Activated naive CD8-positive, alpha-beta T cell treated with anti-CD3 and anti-CD28 coated beads, Interleukin-2, amount 10 ng/mL, durations not matched to agents 7 days and 5 days (primary cell): ENCODE results near the gene DMD. TPM values are rescaled to one million over a fixed set of nuclear protein-coding genes. Genes with fewer than 3 reads are reported as not detected.

Source experiments
- ATAC-seq: fragments of 150-1000 bp; cut with Tn5 transposase; one replicate; pipeline ENCODE4 v1.10.0; 2021; ENCODE audit warnings: low read depth, moderate library complexity
- POLR2A ChIA-PET: fragments of 350-600 bp; sonication (Branson Sonifier 250); formaldehyde crosslinking; loops from one replicate; lab custom pipeline; 2021; ENCODE audit warnings: antibody characterized with exemption; lab: Charles Lee
- DNase-seq: peaks from one replicate; pipeline ENCODE4 v3.0.0; 2021
- H3K27ac Mint-ChIP-seq: one replicate; pipeline ENCODE4 v1.8.0; 2022; ENCODE audit warnings: mild to moderate bottlenecking, mixed read lengths
- H3K27me3 Mint-ChIP-seq: one replicate; pipeline ENCODE4 v1.8.0; 2022; ENCODE audit warnings: mild to moderate bottlenecking, moderate library complexity, mixed read lengths
- H3K36me3 Mint-ChIP-seq: one replicate; pipeline ENCODE4 v1.8.0; 2021; ENCODE audit warnings: mild to moderate bottlenecking, mixed read lengths
- H3K4me1 Mint-ChIP-seq: one replicate; pipeline ENCODE4 v1.8.0; 2021; ENCODE audit warnings: mixed read lengths
- H3K4me3 Mint-ChIP-seq: one replicate; pipeline ENCODE4 v1.8.0; 2022; ENCODE audit warnings: mild to moderate bottlenecking, moderate library complexity, mixed read lengths
- H3K9me3 Mint-ChIP-seq: one replicate; pipeline ENCODE4 v1.8.0; 2021; ENCODE audit warnings: mixed read lengths
- total RNA-seq, 2 experiments: library from RNA; stranded (reverse); gene quantifications; one replicate each; pipeline ENCODE4 v1.2.3, GENCODE V29; 2021

Gene DMD
- total RNA-seq, 2 experiments from 2014 or later, result 0.17 TPM; not detected in 1

- POLR2A ChIA-PET, result no interaction called here
- Mint-ChIP-seq H3K9me3 (no peaks in the 10 kb centered on the region), H3K27ac (no peak overlapping the region), H3K27me3 (no peaks in the 10 kb centered on the region), H3K4me3 (no peak overlapping the region), H3K4me1 (no peaks in the 10 kb centered on the region), H3K36me3 (no peaks in the 10 kb centered on the region)
- DNase-seq (no peak), ATAC-seq (no peak)
Observed at GRCh38 chrX:32421266-32421665, 790.1 kb downstream of the DMD start.

DNA sequence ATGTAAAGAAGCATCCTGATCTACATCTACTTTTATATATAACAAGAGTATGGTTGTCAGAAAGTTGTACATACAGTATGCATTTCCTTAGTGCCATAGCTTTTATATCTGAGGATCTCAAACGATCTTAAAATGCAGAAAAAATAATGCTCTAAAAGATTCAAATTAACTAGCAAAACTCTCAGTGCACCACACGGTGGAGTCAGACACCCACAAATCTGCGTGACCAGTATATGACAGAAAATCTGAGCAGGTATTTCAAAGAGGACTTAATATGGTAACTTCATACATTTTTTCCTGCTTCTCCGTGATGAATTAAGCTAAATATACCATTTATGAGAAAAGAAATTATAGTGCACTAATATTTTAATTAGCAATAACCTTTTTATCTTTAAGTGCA, 803.0 kb downstream of the DMD start:
- Mint-ChIP-seq H3K4me3 (no peak overlapping the region), H3K36me3 (no peaks in the 10 kb centered on the region), H3K4me1 (no peaks in the 10 kb centered on the region), H3K27ac (no peak overlapping the region), H3K9me3 (no peaks in the 10 kb centered on the region), H3K27me3 (no peaks in the 10 kb centered on the region)
- DNase-seq, result no peak
- POLR2A ChIA-PET, result no interaction called here
- ATAC-seq, result no peak

- DNase-seq (no peak), ATAC-seq (no peak)
- H3K4me1 Mint-ChIP-seq, result no peaks in the 10 kb centered on the region
- no peak overlapping the region for H3K4me3 Mint-ChIP-seq
- H3K9me3 Mint-ChIP-seq, result no peaks in the 10 kb centered on the region
- H3K27me3 Mint-ChIP-seq, result peaks cover 2% of the 10 kb centered on the region
- no peak overlapping the region for H3K27ac Mint-ChIP-seq
- no peaks in the 10 kb centered on the region for H3K36me3 Mint-ChIP-seq
- POLR2A ChIA-PET, result no interaction called here
Observed at GRCh38 chrX:32397562-32398216, 813.7 kb downstream of the DMD start.

GRCh38 chrX:32395878-32396277, 815.5 kb downstream of the DMD start:
- H3K4me1 Mint-ChIP-seq, result no peaks in the 10 kb centered on the region
- POLR2A ChIA-PET, result no interaction called here

DNA sequence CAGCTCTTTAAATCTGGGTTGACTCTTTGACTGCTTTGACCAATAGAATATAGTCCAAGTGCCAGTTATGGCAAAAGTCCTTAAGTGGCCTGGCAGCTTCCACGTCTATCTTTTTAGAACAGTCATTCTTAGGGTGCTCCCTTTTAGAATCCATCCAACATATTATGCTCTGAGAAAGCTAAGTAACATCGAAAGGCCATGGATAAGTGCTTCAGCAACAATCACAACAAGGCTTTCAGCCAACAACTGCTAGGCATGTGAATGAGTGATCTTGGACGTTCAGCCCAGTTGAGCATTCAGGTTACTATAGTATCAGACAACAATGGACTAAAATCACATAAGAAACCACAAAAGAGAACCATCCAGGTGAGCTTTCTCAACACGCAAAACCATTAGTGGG, 818.7 kb downstream of the DMD start:
- Mint-ChIP-seq H3K4me3 (no peak overlapping the region), H3K9me3 (no peaks in the 10 kb centered on the region), H3K27ac (no peak overlapping the region), H3K27me3 (peaks cover 2% of the 10 kb centered on the region), H3K4me1 (no peaks in the 10 kb centered on the region), H3K36me3 (no peaks in the 10 kb centered on the region)
- no peak for DNase-seq
- ATAC-seq, result no peak
- POLR2A ChIA-PET, result no interaction called here

More at GRCh38 chrX:32395878-32396277, 815.5 kb downstream of the DMD start:
- no peak overlapping the region for H3K4me3 Mint-ChIP-seq
- no peak for ATAC-seq
- H3K27ac Mint-ChIP-seq, result no peak overlapping the region
- no peaks in the 10 kb centered on the region for H3K36me3 Mint-ChIP-seq
- DNase-seq, result no peak
- H3K9me3 Mint-ChIP-seq, result no peaks in the 10 kb centered on the region
- H3K27me3 Mint-ChIP-seq, result peaks cover 2% of the 10 kb centered on the region

DNA sequence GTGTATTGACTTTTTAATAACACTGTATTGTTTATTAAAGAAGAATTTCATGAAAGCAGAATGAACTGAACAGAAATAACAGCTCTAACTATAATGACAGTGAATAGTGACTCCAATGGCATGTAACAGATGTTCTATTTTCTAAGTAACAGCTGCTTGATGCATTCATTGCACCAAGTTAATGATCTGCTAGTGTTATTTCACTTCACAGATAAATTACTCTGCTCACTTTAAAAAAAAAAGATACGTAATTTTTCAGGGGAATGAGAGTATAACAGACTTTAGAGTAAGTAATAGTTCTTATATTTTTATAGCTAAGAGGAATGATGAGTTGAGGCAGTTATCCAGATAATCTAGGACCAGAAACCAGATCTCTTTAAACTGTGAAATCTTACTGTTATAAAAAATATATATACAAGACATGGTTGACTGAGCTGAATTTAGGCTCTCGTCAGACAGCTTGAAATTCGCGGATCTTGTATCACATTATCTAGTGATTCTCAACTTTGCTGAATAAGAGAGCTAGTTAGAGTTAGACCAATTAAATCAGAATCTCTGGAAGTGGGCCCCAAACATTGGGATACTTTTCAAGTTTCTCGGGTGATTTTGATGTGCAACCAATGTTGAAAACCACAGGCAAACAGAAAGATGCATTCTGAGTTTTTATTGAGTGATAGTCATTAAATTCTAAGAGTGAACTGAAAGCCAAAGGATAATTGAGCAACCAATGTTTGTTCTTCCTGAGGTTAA, 840.7 kb downstream of the DMD start:
- H3K36me3 Mint-ChIP-seq, result no peaks in the 10 kb centered on the region
- no peak overlapping the region for H3K4me3 Mint-ChIP-seq
- POLR2A ChIA-PET, result no interaction called here
- DNase-seq (no peak), ATAC-seq (no peak)
- H3K9me3 Mint-ChIP-seq, result no peaks in the 10 kb centered on the region
- no peaks in the 10 kb centered on the region for H3K4me1 Mint-ChIP-seq
- H3K27ac Mint-ChIP-seq, result no peak overlapping the region
- H3K27me3 Mint-ChIP-seq, result no peaks in the 10 kb centered on the region

GRCh38 chrX:32293962-32294700, 917.2 kb downstream of the DMD start:
- Mint-ChIP-seq H3K27me3 (no peaks in the 10 kb centered on the region), H3K36me3 (no peaks in the 10 kb centered on the region), H3K27ac (no peak overlapping the region), H3K4me1 (no peaks in the 10 kb centered on the region), H3K4me3 (no peak overlapping the region), H3K9me3 (no peaks in the 10 kb centered on the region)
- POLR2A ChIA-PET, result no interaction called here
- no peak for DNase-seq
- no peak for ATAC-seq

- Mint-ChIP-seq H3K4me1 (no peaks in the 10 kb centered on the region), H3K27me3 (no peaks in the 10 kb centered on the region), H3K4me3 (no peak overlapping the region), H3K9me3 (no peaks in the 10 kb centered on the region), H3K27ac (no peak overlapping the region), H3K36me3 (no peaks in the 10 kb centered on the region)
- no peak for DNase-seq
- POLR2A ChIA-PET, result no interaction called here
- ATAC-seq, result no peak
Observed at GRCh38 chrX:32289356-32289755, 922.0 kb downstream of the DMD start.

- Mint-ChIP-seq H3K4me3 (no peak overlapping the region), H3K4me1 (no peaks in the 10 kb centered on the region), H3K27ac (no peak overlapping the region), H3K9me3 (no peaks in the 10 kb centered on the region), H3K27me3 (no peaks in the 10 kb centered on the region), H3K36me3 (no peaks in the 10 kb centered on the region)
- DNase-seq, result no peak
- POLR2A ChIA-PET, result no interaction called here
- no peak for ATAC-seq
Observed at GRCh38 chrX:32281853-32282252, 929.5 kb downstream of the DMD start.

DNA sequence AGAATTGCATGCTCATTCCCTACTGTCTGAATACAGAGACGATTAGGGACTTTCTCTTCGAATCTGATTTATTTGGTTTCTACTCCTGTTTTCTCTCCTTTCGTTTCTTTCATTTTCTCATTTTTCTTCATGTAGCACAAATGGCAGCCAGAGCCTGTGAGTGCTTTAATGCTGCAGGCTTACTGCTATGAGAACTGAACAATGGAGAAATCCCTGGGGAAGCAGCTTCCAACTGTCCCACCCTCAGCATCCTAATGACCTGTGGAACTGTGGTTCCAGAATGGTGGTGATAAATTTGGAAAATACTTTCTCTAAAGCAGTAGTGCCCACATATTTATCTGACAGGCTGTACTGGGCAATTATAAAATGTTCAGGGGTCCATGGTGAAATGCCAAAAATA, 930.4 kb downstream of the DMD start:
- no peak for ATAC-seq
- POLR2A ChIA-PET, result no interaction called here
- H3K4me1 Mint-ChIP-seq, result no peaks in the 10 kb centered on the region

DNA sequence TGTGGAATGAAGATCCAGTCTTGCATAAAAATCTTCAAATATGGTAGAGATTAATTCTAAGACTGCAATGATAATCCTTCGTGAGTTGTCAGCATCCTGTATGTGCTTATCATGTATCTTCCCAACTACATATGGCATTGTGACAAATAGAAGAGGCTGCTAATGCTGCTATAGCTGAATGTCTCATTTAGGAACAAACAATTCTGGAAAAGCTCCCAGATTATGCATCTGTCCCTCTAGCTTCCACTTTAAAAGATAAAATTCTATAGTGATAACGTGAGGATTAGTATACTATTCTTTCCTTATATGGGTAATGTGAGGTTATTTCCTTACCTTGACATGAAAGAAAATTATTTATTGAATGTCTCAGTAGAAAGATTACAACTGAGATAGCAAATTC, 930.9 kb downstream of the DMD start:
- H3K27ac Mint-ChIP-seq, result no peak overlapping the region
- no peak for ATAC-seq
- no peaks in the 10 kb centered on the region for H3K36me3 Mint-ChIP-seq
- H3K27me3 Mint-ChIP-seq, result no peaks in the 10 kb centered on the region
- no peaks in the 10 kb centered on the region for H3K4me1 Mint-ChIP-seq
- H3K4me3 Mint-ChIP-seq, result no peak overlapping the region
- no peak for DNase-seq
- H3K9me3 Mint-ChIP-seq, result no peaks in the 10 kb centered on the region
- POLR2A ChIA-PET, result no interaction called here

More for the DNA sequence above, 930.4 kb downstream of the DMD start:
- no peak overlapping the region for H3K4me3 Mint-ChIP-seq
- H3K36me3 Mint-ChIP-seq, result no peaks in the 10 kb centered on the region
- no peaks in the 10 kb centered on the region for H3K27me3 Mint-ChIP-seq
- no peak for DNase-seq
- H3K9me3 Mint-ChIP-seq, result no peaks in the 10 kb centered on the region
- H3K27ac Mint-ChIP-seq, result no peak overlapping the region

DNA sequence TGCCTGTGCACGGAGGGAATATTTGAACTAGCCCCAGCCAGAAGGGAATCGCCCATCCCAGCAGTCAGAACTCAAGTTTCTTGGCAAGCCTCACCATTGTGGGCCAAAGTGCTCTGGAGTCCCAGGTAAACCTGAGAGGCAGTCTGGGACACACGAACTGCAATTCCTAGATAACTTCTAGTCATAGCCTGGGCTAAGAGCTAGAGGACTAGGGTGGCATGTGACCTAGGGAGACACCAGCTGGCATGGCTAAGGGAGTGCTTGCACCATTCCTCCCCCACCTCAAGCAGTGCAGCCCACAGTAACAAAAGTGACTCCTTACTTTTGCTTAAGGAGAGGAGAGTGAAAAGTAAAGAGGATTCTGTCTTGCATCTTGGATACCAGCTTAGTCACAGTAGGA, 935.2 kb downstream of the DMD start:
- Mint-ChIP-seq H3K4me1 (no peaks in the 10 kb centered on the region), H3K9me3 (no peaks in the 10 kb centered on the region), H3K4me3 (no peak overlapping the region), H3K27ac (no peak overlapping the region), H3K36me3 (no peaks in the 10 kb centered on the region), H3K27me3 (no peaks in the 10 kb centered on the region)
- POLR2A ChIA-PET, result no interaction called here
- DNase-seq (no peak), ATAC-seq (no peak)

DNA sequence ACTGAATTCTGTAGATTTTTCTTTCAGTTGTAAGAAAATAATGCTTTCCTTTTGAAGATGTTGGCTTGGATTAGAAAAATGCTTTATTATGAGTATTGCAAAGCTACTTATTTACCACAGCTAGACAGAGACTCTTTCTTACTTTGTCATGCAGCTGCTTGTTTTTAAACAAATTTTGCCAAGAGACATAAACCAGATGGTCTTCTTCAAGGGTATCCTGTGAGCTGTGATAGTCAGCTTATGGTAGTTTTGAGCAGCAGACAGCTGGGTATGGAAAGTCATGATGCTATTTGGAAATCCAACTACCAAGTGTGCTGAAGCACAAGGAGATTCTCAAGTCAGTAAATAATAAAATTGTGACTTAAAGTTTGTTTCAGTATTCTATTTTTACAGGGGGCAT, 941.5 kb downstream of the DMD start:
- POLR2A ChIA-PET, result no interaction called here
- Mint-ChIP-seq H3K4me1 (no peaks in the 10 kb centered on the region), H3K4me3 (no peak overlapping the region), H3K9me3 (peaks cover 2% of the 10 kb centered on the region), H3K27me3 (no peaks in the 10 kb centered on the region), H3K36me3 (no peaks in the 10 kb centered on the region), H3K27ac (no peak overlapping the region)
- DNase-seq (no peak), ATAC-seq (no peak)

GRCh38 chrX:32268207-32268606, 943.1 kb downstream of the DMD start:
- H3K27ac Mint-ChIP-seq, result no peak overlapping the region
- ATAC-seq, result no peak

More at GRCh38 chrX:32268207-32268606, 943.1 kb downstream of the DMD start:
- no peak for DNase-seq
- Mint-ChIP-seq H3K9me3 (peaks cover 2% of the 10 kb centered on the region), H3K36me3 (no peaks in the 10 kb centered on the region), H3K4me1 (no peaks in the 10 kb centered on the region), H3K27me3 (no peaks in the 10 kb centered on the region), H3K4me3 (no peak overlapping the region)
- POLR2A ChIA-PET, result no interaction called here
